K562 (cell line): Measurements from ENCODE around the gene MAGI2. TPM values are rescaled to one million over a fixed set of nuclear protein-coding genes. Genes with fewer than 3 reads are reported as not detected.

ENCODE experiments used
- HDAC2 ChIP-seq: fragments of 450-650 bp; IDR thresholded peaks from 2 replicates; pipeline ENCODE4 v1.6.1; 2016; ENCODE audit warnings: mild to moderate bottlenecking
- KDM5B ChIP-seq: fragments of 200-600 bp; sonication (generic); IDR thresholded peaks from 2 replicates; pipeline ENCODE4 v1.6.1; 2012; ENCODE audit warnings: low read depth, mild to moderate bottlenecking, moderate library complexity, low read length, control low read depth, inconsistent platforms; ENCODE audit not compliant: insufficient replicate concordance
- POLR2AphosphoS5 ChIP-seq: IDR thresholded peaks from 2 replicates; pipeline ENCODE4 v1.6.1; 2011; ENCODE audit warnings: mild to moderate bottlenecking, low read depth, low read length, moderate library complexity; ENCODE audit not compliant: control insufficient read depth, insufficient read depth
- SMC3 ChIP-seq: conservative IDR thresholded peaks from 2 replicates; pipeline ENCODE4 v1.6.1; 2011; ENCODE audit warnings: low read depth, low read length, improper control_type of control experiment; ENCODE audit not compliant: insufficient read depth
- ZKSCAN8 ChIP-seq: fragments of 200-800 bp; sonication (Bioruptor generic); IDR thresholded peaks from 2 replicates; pipeline ENCODE4 v1.6.1; 2016; ENCODE audit warnings: missing genetic modification characterization, missing compliant biosample characterization
- polyA plus RNA-seq, 8 experiments: library from polyadenylated mRNA; depleted of rRNA in 4 of 8; stranded (reverse) in 5 of 8; unstranded in 3 of 8; fragments of >200 nt; fragmentation: Nextera tagmentation in 2 of 8; fragmentation: Illumina TruSeq in 1 of 8; extraction: Ambion mirVana in 2 of 8; extraction: Trizol in 1 of 8; gene quantifications; 2 replicates each; pipeline versions ENCODE4 v1.2.1 to v1.2.3, GENCODE V29; 2011 to 2014; ENCODE audit warnings: inconsistent platforms in 1 of 8, missing spikeins in 1 of 8
- total RNA-seq, 7 experiments: library from RNA; depleted of rRNA in 6 of 7; stranded (reverse); fragments of >200 nt in 6 of 7; fragmentation: Illumina TruSeq in 2 of 7; extraction: Trizol in 2 of 7; gene quantifications; 2 replicates each; pipeline versions ENCODE4 v1.2.1 to v1.2.3, GENCODE V29; 2011 to 2021; ENCODE audit warnings: low replicate concordance in 1 of 7
- TF ChIP-seq, protein P1 (sequence below): fragments of 250-450 bp; sonication (Bioruptor Pico); IDR thresholded peaks from 2 replicates; pipeline ENCODE4 v1.4.0; 2020; ENCODE audit warnings: mild to moderate bottlenecking, moderate library complexity
- TF ChIP-seq, protein P2 (sequence below): fragments of 450-650 bp; formaldehyde crosslinking; IDR thresholded peaks from 2 replicates; pipeline ENCODE4 v1.4.0; 2022; ENCODE audit warnings: mild to moderate bottlenecking, moderate library complexity

Gene MAGI2
- total and polyA plus RNA-seq, 9 of the 15 experiments (the other 6 are each of a cell fraction or from before 2014, with no cell fraction given) = 0.27 to 1.4 (median 0.70) TPM

DNA sequence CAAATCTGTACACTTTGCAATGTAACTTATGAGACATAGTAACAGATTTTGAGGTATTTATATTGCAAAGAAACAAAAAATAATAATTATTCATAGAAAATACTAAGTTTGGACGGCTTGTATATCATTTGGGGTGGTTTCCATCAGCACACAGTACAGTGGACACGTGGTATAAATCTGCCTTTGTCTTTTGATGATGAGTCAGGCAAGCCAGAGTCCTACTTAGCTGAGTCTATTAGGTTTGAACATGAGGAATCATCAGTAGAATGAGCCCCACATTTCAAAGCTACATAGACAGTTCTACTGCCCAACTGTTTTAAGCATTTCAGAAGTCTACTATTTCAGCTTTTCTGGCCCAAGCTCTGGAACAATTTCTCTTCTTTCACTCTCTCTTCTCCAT is 851.7 kb downstream of the MAGI2 start (continued):
- TF ChIP-seq, protein P1, sequence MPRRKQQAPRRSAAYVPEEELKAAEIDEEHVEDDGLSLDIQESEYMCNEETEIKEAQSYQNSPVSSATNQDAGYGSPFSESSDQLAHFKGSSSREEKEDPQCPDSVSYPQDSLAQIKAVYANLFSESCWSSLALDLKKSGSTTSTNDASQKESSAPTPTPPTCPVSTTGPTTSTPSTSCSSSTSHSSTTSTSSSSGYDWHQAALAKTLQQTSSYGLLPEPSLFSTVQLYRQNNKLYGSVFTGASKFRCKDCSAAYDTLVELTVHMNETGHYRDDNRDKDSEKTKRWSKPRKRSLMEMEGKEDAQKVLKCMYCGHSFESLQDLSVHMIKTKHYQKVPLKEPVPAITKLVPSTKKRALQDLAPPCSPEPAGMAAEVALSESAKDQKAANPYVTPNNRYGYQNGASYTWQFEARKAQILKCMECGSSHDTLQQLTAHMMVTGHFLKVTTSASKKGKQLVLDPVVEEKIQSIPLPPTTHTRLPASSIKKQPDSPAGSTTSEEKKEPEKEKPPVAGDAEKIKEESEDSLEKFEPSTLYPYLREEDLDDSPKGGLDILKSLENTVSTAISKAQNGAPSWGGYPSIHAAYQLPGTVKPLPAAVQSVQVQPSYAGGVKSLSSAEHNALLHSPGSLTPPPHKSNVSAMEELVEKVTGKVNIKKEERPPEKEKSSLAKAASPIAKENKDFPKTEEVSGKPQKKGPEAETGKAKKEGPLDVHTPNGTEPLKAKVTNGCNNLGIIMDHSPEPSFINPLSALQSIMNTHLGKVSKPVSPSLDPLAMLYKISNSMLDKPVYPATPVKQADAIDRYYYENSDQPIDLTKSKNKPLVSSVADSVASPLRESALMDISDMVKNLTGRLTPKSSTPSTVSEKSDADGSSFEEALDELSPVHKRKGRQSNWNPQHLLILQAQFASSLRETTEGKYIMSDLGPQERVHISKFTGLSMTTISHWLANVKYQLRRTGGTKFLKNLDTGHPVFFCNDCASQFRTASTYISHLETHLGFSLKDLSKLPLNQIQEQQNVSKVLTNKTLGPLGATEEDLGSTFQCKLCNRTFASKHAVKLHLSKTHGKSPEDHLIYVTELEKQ = no peak
- TF ChIP-seq HDAC2 (no peak), SMC3 (no peak), KDM5B (no peak), POLR2AphosphoS5 (no peak), ZKSCAN8 (CRISPR knock-in tag) (no peak)
- TF ChIP-seq, protein P2, sequence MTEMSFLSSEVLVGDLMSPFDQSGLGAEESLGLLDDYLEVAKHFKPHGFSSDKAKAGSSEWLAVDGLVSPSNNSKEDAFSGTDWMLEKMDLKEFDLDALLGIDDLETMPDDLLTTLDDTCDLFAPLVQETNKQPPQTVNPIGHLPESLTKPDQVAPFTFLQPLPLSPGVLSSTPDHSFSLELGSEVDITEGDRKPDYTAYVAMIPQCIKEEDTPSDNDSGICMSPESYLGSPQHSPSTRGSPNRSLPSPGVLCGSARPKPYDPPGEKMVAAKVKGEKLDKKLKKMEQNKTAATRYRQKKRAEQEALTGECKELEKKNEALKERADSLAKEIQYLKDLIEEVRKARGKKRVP (CRISPR knock-in tag) = no peak
- TF ChIP-seq, all 486 proteins: peak for 0
